IPS-18a (cell line): ENCODE measurements around the gene ROGDI.
"Not testable (repeated sequence)": the region's sequence is repeated elsewhere in the genome, so short reads cannot be mapped to it uniquely, and the experiment has no call there.

Source experiments
- H3K27ac ChIP-seq: one replicate; pipeline ENCODE4 v1.5.1; 2013; ENCODE audit warnings: low read length
- H3K27me3 ChIP-seq: one replicate; pipeline ENCODE4 v1.6.1; 2013; ENCODE audit warnings: mild to moderate bottlenecking, low read length; ENCODE audit not compliant: control insufficient read depth, insufficient read depth
- H3K36me3 ChIP-seq: one replicate; pipeline ENCODE4 v1.6.1; 2013; ENCODE audit warnings: low read depth, low read length; ENCODE audit not compliant: control insufficient read depth
- H3K4me1 ChIP-seq: one replicate; pipeline ENCODE4 v1.6.1; 2013; ENCODE audit warnings: low read depth, low read length; ENCODE audit not compliant: control insufficient read depth
- H3K4me3 ChIP-seq: one replicate; pipeline ENCODE4 v1.5.1; 2013; ENCODE audit warnings: low read length
- H3K9ac ChIP-seq: one replicate; pipeline ENCODE4 v1.6.1; 2013; ENCODE audit warnings: mild to moderate bottlenecking, low read length, moderate library complexity
- H3K9me3 ChIP-seq: one replicate; pipeline ENCODE4 v1.6.1; 2013; ENCODE audit warnings: low read depth, low read length; ENCODE audit not compliant: control insufficient read depth

Gene ROGDI

DNA sequence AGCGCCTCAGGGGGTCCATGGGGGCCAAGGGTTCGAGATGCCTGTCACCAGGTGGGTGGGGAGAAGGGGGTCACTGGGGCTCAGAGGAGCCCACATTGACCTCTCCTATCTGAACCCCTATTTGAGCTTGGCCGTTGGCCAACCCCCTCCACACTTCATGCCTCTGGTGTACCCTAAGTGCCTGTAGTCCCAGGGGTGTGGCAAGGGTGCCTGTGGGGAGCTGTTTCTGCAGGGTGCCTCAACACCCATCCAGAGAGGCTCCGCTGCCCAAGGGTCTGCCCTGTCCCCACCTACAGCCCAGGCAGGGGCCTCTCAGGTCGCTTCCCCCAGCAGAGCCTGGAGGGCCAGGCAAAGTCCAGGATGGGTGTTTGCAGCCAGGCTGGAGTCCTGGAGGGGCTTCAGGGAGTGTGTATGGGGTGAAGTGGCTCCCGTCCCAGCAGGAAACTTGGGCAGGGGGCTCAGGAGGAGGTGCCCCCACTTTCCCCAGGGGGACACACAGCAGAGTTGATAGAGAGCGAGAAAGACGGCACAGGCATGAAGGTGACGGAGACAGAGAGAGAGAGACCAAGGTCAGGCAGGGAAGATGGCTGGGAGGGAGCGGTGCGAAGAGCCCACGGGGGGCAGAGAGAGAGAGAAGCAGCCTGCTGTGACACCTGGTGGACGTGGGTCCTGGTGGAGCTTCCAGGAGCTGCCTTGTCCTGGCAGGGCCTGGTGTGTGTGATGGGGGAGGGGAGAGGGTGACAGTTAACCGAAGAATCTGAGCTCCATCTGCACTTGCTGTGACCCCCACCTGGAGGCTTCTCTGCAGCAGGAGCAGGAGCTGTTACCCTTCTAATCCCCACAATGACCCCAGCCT lies 14.6 kb downstream of the ROGDI start, which contains the start of gene SEPTIN12:
TSS of gene SEPTIN12 (minus strand) at position 719 of the 856 bp plus-strand sequence. CDS start at position 19, 700 bp downstream.
- Histone ChIP-seq H3K27me3 (no peaks in the 10 kb centered on the region), H3K9ac (no peak within 1 kb of the TSS), H3K9me3 (no peaks in the 10 kb centered on the region), H3K4me3 (no peak within 1 kb of the TSS), H3K27ac (no peak within 1 kb of the TSS), H3K4me1 (no peaks in the 10 kb centered on the region), H3K36me3 (no peaks in the 10 kb centered on the region)

DNA sequence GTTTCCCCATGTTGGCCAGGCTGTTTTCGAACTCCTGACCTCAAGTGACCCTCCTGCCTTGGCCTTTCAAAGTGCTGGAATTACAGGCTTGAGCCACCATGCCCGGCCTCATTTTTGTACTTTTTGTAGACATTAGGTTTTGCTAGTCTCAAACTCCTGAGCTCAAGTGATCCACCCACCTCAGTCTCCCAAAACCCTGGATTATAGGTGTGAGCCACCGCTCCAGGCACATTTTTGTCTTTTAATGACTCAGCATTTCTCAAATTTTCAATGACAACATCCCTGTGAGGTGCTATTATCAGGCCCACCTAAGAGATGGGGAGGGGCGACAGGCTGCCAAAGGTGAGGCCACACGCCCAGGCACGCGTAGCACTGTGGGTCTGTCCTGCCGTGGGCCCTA lies 15.4 kb downstream of the ROGDI start:
- no peak overlapping the region for H3K27ac ChIP-seq
- H3K9ac ChIP-seq, result no peak overlapping the region

DNA sequence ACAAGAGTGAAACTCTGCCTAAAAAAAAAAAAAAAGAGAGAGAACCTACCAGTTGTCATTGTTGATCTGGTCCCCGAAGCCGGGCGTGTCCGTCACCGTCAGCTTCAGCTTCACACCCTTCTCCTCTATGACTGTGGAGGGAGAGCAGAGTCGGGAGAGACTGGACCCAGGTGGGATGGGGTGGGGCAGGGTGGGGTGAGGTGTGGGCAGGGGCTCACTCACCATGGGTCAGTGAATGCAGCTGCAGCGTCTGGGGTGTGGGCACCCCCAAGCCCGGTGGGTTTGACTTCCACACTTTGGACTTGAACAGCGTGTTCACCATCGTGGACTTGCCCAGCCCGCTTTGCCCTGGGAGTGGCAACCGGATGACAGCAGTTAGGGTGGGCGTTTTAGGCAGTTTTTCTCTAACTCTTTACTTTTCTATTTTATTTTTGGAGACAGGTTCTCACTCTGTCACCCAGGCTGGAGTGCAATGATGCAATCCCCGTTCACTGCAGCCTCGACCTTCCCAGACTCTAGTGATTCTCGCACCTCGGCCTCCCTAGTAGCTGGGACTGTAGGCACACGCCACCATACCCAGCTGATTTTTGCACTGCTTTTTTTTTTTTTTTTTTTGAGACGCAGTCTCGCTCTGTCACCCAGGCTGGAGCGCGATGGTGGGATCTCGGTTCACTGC lies 16.5 kb downstream of the ROGDI start:
- Histone ChIP-seq H3K27ac (no peak overlapping the region), H3K4me1 (no peaks in the 10 kb centered on the region), H3K27me3 (no peaks in the 10 kb centered on the region), H3K36me3 (no peaks in the 10 kb centered on the region), H3K9ac (no peak overlapping the region), H3K4me3 (no peak overlapping the region), H3K9me3 (no peaks in the 10 kb centered on the region)

More for the DNA sequence above, 15.4 kb downstream of the ROGDI start:
- H3K9me3 ChIP-seq, result no peaks in the 10 kb centered on the region
- H3K4me1 ChIP-seq, result no peaks in the 10 kb centered on the region
- no peaks in the 10 kb centered on the region for H3K36me3 ChIP-seq
- H3K4me3 ChIP-seq, result no peak overlapping the region
- H3K27me3 ChIP-seq, result no peaks in the 10 kb centered on the region

DNA sequence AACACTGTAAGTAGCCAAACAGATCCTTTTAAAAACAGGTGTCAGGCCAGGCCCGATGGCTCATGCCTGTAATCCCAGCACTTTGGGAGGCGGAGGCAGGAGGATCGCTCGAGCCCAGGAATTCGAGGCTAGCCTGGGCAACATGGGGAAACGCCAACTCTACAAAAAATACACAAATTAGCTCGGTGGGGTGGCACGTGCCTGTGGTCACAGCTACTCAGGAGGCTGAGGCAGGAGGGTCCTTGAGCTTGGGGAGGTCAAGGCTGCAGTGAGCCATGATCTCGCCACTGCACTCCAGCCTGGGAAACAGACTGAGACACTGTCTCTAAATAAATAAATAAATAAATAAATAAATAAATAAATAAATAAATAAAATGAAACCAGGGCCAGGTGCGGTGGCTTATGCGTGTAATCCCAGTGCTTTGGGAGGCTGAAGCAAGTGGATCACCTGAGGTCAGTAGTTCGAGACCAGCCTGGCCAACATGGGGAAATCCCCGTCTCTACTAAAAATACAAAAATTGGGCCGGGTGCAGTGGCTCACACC lies 17.9 kb downstream of the ROGDI start:
- not testable (repeated sequence) for H3K9ac ChIP-seq, H3K36me3 ChIP-seq, H3K9me3 ChIP-seq, H3K4me3 ChIP-seq, H3K27me3 ChIP-seq, H3K27ac ChIP-seq, H3K4me1 ChIP-seq

DNA sequence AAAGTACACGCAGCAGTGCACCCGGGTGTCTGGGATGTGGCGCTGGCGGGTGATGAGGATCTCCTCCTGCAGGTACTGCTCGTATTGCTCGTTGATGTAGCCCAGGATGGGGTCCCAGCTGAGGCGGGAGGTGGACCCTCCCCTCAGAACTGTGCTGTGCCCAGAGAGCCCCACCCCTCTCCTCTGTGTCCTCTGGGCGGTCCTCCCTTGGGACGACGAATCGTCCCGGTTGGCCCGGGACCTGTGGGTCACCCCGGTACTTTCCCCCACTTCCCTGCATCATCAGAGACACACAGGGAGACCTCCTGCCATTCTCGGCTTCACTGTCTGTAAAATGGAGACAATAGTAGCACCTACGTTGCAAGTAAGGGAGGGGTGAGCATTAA lies 18.5 kb downstream of the ROGDI start:
- Histone ChIP-seq H3K36me3 (no peaks in the 10 kb centered on the region), H3K27me3 (no peaks in the 10 kb centered on the region), H3K27ac (no peak overlapping the region), H3K9ac (no peak overlapping the region), H3K9me3 (no peaks in the 10 kb centered on the region), H3K4me3 (no peak overlapping the region), H3K4me1 (no peaks in the 10 kb centered on the region)

DNA sequence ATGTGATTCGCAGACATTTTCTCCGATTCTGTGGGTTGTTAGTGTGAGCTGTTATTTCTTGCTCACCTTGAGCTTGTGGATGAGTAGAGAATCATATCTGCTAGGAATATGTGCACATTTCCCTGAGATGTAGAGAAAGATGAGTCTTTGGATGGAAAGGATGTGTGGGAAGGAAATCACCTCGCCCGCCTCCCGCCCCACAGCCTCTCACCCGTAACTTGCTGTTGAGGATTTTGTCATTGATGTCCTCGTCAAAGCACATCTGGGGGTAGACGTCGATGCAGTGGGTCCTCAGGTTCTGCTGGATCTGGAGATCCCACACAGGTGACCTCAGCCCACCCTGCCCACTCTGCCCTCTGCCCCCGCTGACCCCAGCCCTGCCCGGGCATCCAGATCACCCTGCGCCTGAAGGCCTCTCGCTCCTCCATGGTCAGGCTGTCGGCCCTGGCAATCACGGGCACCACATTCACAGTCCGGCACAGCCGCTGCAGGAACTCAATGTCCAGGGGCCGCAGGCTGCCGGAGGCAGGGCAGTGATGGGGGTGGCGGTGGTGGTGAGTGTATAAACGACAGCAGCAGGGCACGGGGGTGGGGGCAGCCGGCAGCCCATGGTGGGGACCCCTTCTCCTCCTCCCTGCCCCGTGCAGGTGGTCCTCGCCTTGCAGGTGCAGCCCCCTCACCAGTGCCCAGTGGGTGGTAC lies 19.0 kb downstream of the ROGDI start:
- H3K4me1 ChIP-seq, result no peaks in the 10 kb centered on the region

DNA sequence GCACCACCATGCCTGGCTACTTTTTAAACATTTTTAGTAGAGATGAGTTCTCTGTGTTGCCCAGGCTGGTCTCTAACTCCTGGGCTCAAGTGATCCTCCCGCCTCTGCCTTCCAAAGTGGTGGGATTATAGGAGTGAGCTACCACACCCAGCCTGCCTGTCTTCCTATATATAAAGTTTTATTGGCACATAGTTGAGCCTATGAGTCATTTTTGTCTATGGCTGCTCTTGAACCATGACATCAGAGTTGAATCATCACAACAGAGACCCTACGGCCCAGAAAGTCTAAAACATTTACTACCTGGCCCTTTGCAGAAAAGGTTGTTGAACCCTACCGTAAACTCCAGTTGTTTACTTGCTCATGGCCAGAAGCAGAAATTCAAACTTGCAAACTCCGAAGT lies 22.2 kb downstream of the ROGDI start:
- Histone ChIP-seq H3K36me3 (no peaks in the 10 kb centered on the region), H3K9ac (no peak overlapping the region), H3K9me3 (no peaks in the 10 kb centered on the region), H3K27me3 (no peaks in the 10 kb centered on the region), H3K4me1 (no peaks in the 10 kb centered on the region), H3K4me3 (no peak overlapping the region), H3K27ac (no peak overlapping the region)

More for the DNA sequence above, 19.0 kb downstream of the ROGDI start:
- H3K4me3 ChIP-seq, result no peak overlapping the region
- no peak overlapping the region for H3K9ac ChIP-seq
- H3K27me3 ChIP-seq, result no peaks in the 10 kb centered on the region
- H3K36me3 ChIP-seq, result no peaks in the 10 kb centered on the region
- no peak overlapping the region for H3K27ac ChIP-seq
- H3K9me3 ChIP-seq, result no peaks in the 10 kb centered on the region

DNA sequence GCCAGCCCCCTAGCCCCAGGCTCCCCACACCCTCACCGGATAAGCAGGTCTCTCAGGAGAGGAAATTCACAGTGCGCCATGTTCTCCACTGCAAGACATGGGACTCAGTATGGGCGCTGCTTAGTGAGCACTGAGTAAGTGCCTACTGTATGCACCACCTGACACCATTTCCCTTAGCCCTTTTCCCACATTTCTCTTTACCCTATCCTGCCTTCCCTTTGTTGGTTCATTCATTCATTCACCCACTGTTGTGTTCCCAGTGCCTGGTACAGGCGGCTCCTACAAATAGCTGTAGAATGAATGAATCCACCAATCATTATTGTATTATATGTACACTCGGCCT lies 24.4 kb downstream of the ROGDI start:
- H3K4me1 ChIP-seq, result no peaks in the 10 kb centered on the region
- H3K9ac ChIP-seq, result no peak overlapping the region
- H3K36me3 ChIP-seq, result no peaks in the 10 kb centered on the region
- no peak overlapping the region for H3K4me3 ChIP-seq
- no peak overlapping the region for H3K27ac ChIP-seq
- no peaks in the 10 kb centered on the region for H3K9me3 ChIP-seq
- H3K27me3 ChIP-seq, result no peaks in the 10 kb centered on the region

DNA sequence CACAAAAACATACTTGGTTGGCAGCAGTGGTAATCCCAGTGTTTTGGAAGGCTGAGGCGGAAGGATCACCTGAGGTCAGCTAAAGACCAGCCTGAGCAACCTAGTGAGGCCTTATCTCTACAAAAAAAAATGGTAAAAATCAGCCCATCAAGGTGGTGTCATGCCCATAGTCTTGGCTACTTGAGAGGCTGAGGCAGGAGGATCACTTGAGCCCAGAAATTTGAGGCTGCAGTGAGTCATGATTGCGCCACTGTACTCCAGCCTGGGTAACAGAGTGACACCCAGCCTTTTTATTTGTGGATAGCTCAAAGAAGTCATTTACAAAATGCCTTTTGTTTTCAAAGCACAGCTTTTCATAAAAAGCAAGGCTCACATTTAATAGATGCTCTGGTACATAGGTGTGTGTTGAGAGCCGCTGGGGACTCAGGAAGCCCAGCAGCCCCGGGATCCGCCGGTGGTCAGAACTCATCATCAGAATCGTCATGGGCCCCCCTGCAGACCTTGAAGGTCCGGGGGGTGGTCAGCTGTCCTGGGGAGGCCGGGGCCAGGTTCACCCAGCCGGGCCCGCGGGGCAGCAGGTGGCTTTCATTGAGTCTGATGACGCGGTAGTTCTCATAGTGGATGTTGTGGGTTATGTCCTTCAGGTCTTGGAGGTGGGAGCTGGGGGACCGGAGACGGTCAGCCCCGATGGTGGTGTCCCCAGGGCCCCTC lies 24.9 kb downstream of the ROGDI start:
- Histone ChIP-seq H3K27me3 (no peaks in the 10 kb centered on the region), H3K4me1 (no peaks in the 10 kb centered on the region), H3K36me3 (no peaks in the 10 kb centered on the region), H3K27ac (no peak overlapping the region), H3K9me3 (no peaks in the 10 kb centered on the region), H3K9ac (no peak overlapping the region), H3K4me3 (no peak overlapping the region)

DNA sequence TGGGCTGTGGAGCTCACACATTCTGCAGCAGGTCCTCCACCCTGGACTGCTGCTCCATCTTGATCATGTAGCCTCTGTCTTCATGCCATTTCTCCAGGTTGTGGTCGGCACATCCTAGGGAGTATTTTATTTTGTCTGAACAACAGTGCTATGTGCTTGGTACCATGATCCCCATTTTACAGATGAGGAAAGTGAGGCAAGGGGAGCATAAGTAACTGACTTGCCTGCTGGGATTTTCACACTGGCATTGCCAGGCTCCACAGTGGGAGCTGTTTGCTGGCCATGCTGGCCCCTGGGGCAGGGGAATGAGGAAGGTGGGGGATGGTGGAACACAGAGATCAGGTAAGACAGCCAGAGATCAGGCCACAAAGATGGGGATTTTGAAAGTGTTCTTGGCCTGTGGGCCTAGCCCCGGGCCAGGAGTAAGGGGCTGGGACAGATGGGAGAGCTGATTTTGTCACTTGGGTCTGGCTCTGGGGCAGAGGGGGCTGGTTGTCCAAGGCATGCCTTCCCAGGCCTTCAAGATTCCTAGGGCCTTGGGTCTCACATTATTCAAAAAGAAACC lies 26.2 kb downstream of the ROGDI start:
- no peak overlapping the region for H3K4me3 ChIP-seq
- no peak overlapping the region for H3K27ac ChIP-seq
- H3K9ac ChIP-seq, result no peak overlapping the region
- H3K4me1 ChIP-seq, result no peaks in the 10 kb centered on the region
- no peaks in the 10 kb centered on the region for H3K9me3 ChIP-seq
- H3K36me3 ChIP-seq, result no peaks in the 10 kb centered on the region
- no peaks in the 10 kb centered on the region for H3K27me3 ChIP-seq

DNA sequence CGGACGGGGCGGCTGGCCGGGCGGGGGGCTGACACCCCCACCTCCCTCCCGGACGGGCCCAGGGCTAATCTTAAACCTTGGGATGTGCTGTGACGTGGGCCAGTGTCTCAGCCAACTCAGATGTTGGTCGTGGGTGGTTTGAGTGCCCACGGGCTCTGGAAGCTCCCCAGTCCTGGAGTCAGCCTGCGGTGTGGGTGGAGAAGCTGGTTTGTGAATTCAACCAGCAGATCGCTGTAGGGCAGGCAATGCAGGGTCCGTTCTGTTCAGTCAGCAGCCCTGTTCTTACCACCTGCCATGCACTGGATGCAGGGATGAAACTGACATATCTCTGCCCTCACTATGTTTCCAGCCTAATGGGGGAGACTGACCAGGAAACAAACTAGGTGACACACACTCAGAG lies 27.4 kb downstream of the ROGDI start:
- H3K4me3 ChIP-seq, result no peak overlapping the region
- H3K9me3 ChIP-seq, result no peaks in the 10 kb centered on the region
- no peak overlapping the region for H3K9ac ChIP-seq
- no peaks in the 10 kb centered on the region for H3K27me3 ChIP-seq
- H3K36me3 ChIP-seq, result no peaks in the 10 kb centered on the region
- no peaks in the 10 kb centered on the region for H3K4me1 ChIP-seq
- no peak overlapping the region for H3K27ac ChIP-seq
